Activated CD8-positive, alpha-beta memory T cell treated with anti-CD3 and anti-CD28 coated beads, Interleukin-2, amount 50 U/mL, for 24 hours (primary cell): Measurements from ENCODE around the gene GPRIN2.
"Not testable (repeated sequence)": the region's sequence is repeated elsewhere in the genome, so short reads cannot be mapped to it uniquely, and the experiment has no call there.

ENCODE experiments used
- DNase-seq: peaks from one replicate; pipeline ENCODE4 v3.0.0-alpha.2; 2020; ENCODE audit errors: extremely low read depth

GPRIN2 gene

DNA sequence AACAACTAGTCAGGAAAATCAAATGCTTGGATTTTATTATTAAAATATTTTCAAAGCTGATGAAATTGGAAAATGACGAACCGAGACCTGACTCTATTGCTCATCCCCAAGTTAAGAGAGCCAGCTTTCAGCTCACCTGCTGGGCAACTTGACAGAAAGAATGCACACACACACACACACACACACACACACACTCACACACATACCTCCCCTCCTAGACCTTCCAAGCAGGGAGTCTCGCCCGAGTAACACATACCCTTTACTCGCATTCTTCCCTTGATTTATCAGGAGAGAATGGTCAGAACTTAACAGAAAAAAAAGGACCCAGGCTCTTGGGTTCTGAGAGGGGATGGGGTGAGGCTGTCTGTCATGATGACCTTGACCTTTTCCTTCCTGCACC lies 19.1 kb downstream of the GPRIN2 start:
- DNase-seq, result no peak

DNA sequence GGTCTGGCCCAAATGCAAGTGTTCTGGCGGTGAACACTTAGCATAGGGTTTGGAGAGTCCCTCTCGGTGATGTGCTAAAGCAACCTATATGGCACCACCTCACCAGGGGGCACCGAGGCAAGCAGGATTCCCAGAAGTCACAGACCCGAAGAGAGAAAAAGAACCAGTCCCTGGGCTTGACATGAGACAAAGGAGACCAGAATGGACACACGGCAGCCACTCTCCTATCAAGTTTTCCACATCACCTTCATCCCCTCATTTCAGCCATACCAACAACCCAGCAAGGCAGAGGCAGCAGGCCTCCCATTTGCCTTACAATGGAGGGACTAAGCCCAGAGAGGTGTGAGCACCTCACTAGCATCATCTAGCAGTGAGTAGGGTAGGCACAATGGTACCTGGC lies 19.7 kb downstream of the GPRIN2 start:
- DNase-seq, result no peak

DNA sequence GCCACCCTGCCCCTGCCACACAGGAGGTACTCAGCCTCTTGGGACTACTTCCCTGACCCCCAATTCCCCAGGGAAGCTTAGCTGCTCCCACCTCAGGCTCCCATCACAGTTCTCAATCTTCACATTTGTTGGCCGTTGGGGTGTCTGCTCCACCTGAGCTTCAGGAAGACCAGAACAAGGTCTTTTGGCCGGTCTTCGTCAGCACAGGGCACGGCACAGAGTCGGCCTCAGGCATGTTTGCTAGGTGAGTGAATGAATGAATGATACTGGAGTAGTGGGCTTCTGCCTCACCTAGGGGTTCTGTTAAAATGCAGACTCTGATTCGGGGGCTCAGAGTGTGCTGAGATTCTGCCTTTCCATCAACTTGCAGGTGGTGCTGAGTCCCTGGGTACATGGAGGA lies 20.3 kb downstream of the GPRIN2 start:
- DNase-seq, result no peak

DNA sequence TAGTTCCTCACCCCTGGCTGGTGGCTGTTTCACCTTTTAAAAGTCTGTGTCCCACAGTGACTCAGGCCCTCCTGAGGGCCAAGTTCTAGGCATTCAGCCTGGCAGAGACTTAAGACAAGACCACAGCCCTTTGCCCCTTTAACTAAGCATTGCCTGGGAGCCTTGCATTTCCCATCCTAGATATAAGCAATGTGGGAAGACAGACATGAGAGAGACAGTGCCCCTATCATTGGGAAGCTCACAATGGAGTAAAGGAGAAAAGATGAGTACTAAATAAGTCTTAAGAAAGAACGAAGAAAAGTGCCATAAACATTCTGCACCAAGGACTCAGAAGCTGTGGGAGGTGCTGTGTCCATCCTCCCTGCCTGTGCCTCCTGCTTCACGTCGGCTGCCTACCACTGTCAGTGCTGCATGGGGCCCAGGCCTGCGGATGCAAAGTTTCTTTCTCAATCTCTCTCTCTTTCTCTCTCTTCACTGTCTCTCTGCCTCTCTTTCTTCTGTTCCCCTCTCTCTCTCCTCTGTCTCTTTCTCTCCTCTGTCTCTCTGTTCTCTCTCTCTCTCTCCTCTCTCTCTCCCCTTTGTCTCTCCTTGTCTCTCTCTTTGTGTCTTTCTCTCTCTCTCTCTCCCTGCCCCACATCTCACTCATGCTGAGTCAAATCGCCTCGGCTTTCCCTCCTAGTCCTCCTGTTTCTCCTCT lies 21.5 kb downstream of the GPRIN2 start:
- DNase-seq, result no peak

DNA sequence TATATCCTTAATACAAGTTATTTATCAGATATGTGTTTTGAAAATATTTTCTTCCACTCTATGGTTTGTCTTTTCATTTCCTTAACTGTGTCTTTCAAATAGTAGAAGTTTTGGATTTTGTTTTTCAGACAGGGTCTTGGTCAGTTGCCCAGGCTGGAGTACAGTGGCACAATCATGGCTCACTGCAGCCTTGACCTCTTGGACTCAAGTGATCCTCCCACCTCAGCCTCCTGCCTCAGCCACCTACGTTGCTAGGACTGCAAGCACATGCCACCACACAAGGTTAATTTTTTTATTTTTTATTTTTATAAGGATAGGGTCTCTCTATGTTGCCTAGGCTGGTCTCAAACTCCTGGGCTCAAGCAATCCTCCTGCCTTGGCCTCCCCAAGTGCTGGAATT lies 24.2 kb downstream of the GPRIN2 start:
- DNase-seq, result not testable (repeated sequence)

DNA sequence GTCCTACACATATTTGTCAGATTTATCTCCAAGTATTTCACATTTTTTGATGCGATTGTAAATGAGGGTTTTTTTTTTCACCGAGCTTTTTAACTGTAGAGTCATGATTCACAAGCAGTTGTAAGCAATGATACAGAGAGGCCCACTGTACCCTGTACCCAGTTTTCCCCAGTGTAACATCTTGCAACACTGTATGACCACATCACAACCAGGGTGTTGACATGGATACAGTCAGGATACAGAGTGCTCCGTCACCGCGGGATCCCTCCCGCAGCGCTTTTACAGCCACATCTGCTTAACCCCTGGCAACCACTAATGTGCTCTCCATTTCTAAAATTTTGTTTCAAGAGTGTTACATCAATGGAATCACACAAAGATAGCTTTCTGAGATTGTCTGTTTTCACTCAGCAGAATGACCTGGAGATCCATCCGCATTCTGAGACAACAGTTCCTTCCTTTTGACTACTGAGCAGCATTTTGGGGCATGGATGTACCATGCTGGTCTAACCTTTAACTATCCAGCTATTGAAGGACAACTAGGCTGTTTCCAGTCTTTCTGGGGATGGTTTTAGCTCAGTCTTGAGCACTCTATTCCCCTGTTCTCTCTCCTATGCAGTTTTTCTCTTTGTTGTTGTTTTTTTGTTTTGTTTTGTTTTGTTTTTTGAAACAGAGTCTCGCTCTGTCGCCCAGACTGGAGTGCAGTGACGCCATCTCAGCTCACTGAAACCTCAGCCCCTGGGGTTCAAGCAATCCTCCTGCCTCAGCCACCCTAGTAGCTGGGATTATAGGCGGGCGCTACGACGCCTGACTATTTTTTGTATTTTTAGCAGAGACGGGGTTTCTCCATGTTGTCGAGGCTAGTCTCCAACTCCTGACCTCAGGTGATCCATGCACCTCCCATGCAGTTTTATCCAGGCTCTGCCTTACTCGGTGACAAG lies 25.9 kb downstream of the GPRIN2 start:
- no peak for DNase-seq

DNA sequence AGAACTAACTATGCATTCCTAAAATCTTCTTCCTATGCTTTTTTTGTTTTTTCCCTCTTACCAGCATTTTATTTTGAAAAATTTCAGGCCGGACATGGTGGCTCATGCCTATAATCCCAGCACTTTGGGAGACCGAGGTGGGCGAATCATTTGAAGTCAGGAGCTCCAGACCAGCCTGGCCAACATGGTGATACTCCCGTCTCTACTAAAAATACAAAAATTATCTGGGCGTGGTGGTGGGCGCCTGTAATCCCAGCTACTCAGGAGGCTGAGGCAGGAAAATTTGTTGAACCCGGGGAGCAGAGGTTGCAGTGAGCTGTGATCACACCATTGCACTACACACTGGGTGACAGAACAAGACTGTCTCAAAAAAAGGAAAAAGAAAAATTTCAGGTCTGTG lies 26.7 kb downstream of the GPRIN2 start:
- not testable (repeated sequence) for DNase-seq

DNA sequence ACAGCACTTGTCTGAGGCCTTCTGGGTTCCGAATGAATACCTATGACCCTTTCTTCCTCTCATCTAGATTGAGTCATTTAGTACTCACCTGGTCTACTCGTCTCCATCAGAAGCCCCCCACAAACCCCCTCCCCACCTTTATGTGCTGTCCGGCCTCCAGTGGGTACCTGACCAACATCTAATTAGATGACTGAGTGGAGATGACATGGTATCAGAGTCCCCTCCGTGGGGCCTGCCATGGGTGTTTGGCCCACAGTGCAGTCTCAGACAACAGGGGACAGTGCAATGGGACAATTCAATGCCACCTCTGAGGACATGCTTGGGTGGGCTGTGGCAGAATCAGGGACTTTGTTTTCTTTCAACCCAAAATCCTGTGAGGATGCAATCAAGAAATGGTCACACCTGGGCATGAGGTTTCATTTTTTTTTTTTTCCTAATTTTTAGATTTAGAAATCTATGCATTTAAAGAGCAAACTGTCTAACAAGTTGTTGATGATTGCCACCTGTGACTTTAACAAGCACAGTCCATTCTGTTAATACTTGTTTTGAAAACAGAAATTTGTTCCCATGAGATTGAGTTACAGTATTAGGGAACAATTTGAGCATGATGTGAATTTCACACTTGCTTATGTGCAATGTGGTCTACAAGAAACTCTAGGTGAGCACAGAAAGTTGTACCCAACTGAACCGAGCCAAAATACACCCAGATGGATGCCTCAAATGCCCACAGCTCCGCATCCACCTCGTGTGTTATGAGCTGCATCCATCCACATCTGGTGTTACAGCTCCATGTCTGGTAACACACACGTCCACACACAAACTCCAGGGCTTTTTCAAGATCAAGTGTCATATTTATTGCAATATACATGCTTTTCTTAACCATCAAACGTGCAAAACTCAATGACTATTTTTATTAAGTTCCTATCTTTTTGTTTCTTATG lies 27.5 kb downstream of the GPRIN2 start:
- no peak for DNase-seq

DNA sequence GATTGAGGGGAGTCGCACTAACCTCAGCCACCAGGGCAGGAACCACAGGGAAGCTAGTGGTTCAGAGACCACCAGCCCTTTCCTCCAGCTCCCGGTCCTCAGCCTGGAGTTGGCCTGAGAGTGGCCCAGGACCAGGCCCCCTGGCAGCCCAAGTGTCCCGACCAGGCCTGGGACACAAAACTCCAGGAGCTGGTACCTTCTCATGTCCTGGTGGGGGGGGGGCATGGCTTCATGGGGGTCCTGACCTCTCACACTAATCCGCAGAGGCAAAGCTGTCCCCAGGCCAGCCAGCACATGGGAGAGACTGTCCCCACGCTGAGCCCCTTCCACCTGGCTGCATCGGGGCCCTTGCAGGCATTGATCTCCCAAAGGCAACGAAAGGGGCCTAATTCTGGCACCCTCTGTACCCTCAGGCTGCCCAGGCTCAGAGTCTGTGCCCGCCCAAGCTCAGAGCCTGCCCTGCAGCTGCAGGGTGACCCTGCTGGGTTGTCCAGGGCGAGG lies 28.2 kb downstream of the GPRIN2 start:
- DNase-seq, result no peak

DNA sequence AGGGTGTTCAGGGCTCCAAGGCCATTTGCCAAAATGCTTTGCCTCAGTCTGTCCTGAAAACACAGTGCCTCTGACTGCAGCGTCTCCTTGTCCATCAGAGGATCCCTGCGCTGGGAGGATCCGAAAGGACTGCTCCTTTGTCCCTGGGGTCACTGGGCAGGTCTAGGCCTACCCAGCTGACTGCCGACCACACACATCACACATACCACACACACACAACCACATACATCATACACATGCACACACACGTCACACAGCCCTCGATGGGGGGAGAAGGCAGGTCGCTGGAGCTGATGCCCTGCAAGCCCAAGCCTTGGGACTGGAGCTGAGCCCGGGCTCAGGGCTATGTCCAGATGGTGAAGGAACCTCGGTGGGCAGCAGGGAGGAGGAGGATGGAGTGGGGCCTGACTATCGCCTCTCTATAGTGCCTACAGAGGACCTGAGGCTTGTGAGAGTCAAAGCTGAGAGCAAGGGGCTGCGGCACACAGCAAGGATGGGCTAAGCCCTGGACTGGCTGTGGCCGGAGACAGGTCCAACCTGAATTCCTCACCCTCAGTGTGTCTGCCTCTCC lies 29.1 kb downstream of the GPRIN2 start:
- no peak for DNase-seq

DNA sequence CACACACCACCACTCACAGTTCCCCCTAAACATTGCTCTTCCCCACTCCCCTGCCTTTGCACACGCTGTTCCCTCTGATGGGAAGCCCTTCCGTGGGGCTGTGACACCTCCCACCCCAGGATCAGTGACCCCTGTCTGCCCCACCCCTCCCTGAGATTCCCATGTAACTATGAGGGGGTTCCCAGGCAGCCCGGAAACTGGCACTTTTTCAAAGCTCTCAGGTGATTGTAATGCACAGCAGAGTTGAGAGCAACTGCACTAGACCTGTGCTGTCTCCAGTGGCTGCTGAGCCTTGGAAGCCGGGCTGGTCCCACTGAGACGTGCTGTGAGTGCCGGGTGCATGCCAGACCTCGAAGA lies 29.8 kb downstream of the GPRIN2 start:
- no peak for DNase-seq

DNA sequence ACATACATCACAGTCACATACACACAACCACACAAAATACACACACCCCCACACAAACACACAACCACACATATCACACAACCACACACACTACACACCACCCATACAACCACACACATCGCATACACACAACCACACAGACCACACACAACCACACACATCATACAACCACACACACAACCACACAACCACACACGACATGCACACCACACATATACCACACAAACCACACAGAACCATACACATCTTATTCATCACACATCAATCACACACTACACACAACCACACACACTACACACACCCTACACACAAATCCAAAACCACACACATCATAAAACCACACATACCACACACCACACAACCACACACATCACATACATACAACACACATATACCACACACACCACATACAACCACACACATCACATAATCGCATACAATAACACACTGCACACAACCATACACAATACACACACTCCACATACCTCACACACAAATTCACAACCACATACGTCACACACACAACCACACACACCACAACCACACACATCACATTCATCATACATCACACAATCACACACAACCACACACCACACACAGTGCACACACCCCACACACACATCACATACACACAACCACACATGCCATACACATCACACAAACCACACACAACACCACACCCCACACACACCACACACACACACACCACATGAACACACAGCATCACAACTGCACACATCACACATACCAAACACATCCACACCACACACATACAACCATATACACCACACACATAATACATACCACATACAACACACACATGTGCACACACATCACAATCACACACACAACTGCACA lies 30.4 kb downstream of the GPRIN2 start:
- DNase-seq, result no peak

DNA sequence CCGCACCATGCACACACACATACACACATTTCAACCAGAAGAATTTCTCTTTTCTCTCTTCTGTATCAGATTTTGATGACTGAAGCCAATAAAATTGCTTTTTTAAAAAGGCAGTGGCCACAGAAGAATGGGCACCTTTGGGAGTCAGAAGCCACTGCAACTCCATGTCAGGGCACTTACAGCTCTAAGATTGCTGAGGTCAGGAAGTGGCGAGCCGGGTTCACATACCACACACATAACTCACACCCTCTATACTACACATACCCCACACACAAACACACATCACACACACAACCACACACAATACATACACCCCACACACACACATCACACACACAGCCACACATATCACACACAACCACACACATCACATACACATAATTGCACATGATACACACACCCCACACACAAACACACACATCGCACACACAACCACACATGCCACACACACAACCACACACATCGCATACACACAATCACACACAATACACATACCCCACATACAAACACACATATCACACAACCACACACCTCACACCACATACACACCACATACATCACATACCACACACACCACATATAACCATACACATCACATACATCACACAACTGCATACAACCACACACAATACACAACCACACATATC lies 31.2 kb downstream of the GPRIN2 start:
- DNase-seq, result no peak

DNA sequence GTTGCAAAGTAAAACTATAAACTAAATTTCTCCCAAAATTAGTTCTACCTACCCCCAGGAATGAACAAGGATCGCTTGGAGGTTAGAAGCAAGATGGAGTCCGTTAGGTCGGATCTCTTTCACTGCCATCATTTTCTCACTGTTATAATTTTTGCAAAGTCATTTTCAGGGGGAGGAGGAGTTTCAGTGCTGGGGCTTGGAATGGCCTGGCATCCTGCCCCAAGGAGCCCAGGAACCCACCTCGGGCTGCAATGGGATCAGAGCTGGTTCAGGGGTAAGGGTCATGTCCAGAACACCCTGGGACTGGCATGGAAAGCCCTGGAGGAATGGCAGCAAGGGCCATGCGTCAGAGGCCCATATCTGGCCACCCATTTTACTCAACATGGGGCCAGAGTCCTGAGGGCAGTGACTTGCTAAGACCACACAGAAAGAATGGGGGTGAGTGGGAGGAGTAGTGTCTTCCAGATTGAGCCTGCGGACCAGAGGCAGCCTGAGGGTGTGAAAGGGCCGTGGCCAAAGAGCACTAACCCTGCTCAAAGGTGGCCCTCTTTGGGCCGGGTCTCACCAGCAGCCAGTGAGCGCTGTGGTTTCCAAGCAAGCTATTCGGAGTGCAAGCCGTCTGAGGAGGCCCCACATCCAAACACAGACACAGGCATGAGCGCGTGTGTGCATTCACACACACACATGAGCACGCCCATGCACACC lies 31.8 kb downstream of the GPRIN2 start:
- no peak for DNase-seq

DNA sequence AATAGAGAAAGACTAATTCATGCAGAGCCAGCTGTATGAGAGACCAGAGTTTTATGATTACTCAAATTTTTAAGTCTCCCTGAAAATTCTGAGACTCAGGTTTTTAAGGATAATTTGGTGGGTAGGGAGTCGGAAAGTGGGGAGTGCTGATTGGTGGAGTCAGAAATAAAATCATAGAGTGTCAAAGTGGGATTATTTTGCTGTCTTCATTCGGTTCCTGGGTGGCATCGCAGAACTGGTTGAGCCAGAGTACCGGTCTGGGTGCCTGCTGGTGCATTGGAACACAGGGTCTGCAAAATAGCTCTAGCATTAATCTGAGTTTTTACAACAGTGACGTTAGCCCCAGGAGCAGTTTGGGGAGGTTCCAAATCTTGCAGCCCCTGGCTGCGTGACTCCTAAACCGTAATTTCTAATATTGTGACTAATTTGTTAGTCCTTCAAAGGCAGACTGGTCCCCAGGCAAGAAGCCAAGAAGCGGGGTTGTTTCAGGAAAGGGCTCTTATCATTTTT lies 32.4 kb downstream of the GPRIN2 start:
- no peak for DNase-seq

DNA sequence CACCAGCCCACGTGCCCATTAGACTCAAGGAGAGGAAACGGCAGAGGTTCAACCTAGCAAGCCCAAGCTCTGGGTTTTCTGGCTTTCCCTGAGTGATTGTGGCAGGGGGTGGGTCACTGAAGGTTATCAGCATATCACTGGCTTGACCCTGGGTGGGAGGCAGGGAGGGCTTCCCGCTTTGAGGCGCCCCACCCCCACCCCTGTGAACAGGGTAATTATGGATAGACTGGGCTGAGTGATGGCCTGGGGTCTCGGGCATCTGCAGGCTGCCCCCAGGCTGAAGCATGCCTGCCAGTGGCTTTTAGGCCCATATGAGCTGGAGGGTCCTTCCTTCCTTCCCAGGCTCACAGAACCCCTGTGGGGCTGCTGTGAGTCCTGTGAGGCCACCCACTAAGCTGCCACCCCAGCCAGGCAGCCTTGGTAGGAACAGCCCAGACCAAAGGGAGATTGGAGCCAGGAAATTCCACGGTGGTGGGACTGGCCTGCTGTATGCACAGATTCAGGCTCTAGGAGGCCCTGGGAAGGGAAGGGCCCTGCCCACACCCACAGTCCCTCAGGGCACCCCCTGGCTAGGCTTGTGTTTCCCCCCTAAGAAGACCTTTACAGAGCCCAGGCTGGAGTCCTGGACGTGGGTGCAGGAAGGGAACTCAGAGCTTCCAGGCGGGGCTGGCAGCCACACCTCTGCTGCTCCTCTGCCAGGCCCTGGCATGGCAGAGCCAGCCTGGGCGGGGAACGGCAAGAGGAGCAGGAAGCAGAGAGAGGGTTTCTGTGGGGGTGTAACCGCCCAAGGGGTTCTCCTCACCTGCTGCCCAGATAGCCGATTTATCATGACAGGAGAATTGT lies 33.1 kb downstream of the GPRIN2 start:
- no peak for DNase-seq

DNA sequence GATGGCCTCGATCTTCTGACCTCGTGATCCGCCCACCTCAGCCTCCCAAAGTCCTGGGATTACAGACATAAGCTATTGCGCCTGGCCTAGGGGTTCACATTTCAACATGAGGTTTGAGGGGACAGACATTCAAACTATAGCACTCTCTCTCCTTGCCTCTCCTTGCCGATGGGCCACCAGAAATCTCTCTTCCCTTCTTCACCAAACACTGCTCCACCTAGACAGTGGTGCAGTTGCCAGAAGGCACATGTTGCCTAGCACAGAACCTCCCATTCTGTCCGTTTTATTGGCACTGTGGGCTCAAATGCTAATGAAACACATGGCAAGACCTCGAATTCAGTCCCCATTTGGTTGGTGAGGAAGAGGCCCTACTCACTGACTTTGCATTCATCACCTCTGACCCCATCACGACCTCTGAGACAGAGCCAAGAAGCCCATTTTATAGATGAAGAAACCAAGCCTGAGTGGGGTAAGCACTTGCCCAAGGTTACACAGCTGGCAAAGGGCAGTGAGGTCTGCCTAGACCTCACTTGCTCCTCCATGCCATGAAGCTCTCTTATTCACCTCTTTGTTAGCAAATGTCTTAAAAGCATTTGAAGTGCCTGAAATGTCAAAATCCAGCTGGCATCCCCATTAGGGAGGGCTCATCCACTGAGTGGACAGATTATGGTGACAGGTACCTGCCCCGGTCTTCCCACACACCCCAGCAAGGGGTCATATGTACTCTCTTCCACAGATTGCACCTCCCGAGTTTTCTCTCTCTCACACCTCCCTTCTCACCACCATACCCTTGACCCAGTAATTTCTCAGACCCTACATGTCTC lies 34.0 kb downstream of the GPRIN2 start:
- DNase-seq, result no peak
